ENCODE data around the gene FIBCD1.

The FIBCD1 gene

DNA sequence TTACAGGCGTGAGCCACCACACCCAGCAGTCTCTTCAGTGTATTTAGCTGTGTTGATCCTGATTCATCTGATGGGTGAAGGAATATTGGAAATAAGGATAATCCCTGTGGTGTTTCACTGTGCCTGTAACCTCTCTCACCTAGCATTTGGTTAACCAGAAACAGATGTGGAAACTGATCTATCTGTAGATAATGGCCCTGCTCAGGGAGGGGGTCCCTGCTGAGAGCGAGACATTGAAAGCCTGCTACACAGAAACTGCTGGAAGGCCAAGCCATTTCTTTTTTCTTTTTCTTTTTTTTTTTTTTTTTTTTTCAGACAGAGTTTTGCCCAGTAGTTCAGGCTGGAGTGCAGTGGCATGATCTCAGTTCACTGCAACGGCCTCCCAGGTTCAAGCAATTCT lies 70.8 kb downstream of the FIBCD1 start:
- in situ Hi-C loops (cut with MboI; ENCODE audit: low sequenced_read_pairs), result no loop called here

DNA sequence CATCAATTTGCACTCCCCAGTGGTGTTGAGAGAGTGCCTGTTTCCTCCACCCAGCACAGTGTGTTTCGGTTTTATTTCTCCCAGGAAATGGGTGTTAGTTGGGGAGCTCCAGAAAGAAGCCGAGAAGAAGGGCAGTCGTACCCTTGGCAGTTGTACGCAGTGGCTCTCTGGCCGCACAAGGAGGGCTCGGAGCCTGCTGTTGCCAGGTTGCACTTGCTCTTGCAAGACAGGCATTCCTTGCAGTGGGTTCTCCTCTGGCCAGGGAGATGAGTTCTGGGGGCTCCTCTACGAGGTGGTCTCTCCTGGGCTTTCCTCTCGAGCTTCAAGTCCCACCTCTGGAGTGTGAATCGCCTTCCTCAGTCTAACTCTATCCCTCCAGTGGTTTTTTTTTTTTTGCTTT lies 71.5 kb downstream of the FIBCD1 start:
- in situ Hi-C loops (cut with MboI; ENCODE audit: low sequenced_read_pairs), result no loop called here

DNA sequence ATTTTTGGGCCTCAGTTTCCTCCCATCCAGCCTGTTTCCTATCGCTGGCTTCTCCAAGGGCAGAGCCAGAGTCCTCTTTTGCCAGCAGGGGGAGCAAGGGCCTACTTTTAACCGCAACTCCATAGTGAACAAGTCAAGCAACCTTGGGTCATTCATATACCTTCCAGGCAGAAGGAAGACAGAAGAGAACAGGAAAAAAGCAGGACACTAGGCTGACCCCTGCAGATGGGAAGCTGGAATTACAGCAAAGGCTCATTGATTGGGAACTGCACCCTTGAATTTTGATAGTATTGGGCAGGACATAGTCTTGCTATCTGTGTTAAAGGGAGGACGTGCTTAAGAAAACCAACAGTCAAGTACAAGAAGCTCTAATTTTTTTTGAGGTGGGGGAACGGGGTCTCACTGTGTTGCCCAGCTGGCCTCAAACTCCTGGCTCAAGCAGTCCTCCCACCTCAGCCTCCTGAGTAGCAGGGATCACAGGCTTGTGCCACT lies 72.5 kb downstream of the FIBCD1 start:
- in situ Hi-C loops (cut with MboI; ENCODE audit: low sequenced_read_pairs), result no loop called here

DNA sequence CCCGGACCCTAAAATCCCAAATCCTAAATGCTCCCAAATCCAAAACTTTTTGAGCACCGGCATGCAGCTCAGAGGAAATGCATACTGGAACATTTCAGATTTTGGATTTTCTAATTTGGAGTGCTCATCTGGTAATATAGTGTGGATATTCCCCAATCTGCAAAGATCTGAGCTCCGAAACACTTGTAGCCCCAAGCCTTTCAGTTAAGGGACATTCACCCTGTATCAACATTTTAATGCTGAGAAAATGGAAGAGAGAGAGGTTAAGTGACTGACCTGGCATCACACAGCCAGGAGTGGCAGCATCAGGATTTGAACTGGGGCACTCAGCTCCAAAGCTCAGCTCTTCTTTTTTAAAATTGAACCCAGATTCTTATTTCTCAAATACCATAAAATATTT lies 73.1 kb downstream of the FIBCD1 start:
- in situ Hi-C loops (cut with MboI; ENCODE audit: low sequenced_read_pairs), result no loop called here

DNA sequence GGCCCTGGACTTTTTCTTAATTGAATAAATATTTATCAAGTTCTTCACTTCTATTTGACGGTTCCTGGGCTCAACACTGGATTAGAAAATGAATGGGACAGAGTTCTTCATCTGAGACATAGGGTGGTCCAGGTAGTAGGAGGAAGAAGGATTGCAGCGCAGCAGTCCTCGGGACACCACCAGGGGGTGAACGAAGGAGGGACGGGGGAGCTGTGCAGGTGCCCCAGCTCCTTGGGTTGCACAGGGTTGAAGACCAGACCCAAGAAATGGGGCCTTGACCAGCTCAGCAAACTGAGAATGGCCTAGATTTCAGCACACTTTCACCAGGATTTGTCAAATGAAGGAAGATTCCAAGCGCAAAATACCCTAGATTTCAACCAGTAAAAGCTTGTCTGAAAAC lies 74.5 kb downstream of the FIBCD1 start:
- in situ Hi-C loops (cut with MboI; ENCODE audit: low sequenced_read_pairs), result no loop called here

DNA sequence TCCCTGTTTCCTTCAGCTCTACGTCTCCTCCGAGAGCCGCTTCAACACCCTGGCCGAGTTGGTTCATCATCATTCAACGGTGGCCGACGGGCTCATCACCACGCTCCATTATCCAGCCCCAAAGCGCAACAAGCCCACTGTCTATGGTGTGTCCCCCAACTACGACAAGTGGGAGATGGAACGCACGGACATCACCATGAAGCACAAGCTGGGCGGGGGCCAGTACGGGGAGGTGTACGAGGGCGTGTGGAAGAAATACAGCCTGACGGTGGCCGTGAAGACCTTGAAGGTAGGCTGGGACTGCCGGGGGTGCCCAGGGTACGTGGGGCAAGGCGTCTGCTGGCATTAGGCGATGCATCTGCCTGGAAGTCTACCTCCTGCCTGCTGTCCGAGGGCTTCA lies 76.3 kb downstream of the FIBCD1 start:
- in situ Hi-C loops (cut with MboI; ENCODE audit: low sequenced_read_pairs), result no loop called here

DNA sequence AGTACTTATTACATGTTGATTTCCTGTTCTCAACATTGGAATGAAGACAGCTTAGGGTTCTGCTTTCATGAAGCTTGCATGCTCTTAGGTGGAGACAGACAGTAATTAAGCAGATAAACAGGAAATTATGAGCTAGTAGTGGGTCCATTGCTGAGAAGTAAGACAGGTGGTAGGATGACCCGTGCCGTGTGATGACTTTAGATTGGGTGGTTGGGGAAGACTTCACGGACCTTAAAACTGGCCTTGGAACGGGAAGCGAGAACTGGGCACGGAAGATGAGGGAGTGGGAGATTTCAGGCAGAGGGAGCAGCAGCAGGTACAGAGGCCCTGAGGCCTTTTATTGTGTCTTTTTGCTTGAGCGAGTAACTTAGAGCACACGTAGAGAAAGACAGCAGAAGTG lies 76.8 kb downstream of the FIBCD1 start:
- in situ Hi-C loops (cut with MboI; ENCODE audit: low sequenced_read_pairs), result no loop called here

DNA sequence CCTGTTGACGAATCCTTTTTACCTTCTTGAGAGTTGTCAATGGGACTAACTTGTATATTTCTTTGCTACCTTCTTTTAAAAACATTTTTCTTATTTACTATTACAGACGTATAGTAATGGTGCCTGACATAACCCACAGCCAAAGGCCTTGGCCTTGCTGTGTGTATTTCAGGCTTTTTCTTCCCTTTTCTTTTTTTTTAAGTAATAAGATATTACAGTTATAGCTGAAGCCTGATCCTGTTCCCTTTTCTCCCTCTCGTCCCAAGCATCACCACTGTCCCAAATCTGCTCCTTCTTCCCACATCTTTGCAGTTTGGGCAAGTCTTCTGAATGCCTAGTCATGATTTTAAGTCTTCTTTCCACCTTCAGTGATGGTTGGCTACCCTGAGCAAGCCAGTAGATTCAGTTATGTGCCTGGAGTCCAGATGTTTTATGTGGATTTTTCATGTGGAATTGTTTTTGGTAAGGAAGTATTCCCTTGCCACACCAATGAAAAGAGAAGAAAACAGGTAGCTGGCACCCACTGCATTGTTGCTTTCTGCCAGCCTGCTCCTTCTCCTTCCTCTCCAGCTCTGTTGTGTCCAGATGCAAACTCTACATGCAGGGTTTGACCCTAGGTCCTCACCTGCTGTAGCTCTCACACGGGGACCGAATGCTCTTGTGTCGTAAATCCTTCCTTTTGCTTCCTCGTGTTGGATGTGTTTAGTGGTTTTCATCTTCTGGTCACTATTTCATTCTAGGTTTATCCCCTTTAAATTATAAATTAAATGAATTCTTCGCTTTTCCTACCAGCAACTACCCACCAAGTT lies 77.5 kb downstream of the FIBCD1 start:
- in situ Hi-C loops (cut with MboI; ENCODE audit: low sequenced_read_pairs), result no loop called here

DNA sequence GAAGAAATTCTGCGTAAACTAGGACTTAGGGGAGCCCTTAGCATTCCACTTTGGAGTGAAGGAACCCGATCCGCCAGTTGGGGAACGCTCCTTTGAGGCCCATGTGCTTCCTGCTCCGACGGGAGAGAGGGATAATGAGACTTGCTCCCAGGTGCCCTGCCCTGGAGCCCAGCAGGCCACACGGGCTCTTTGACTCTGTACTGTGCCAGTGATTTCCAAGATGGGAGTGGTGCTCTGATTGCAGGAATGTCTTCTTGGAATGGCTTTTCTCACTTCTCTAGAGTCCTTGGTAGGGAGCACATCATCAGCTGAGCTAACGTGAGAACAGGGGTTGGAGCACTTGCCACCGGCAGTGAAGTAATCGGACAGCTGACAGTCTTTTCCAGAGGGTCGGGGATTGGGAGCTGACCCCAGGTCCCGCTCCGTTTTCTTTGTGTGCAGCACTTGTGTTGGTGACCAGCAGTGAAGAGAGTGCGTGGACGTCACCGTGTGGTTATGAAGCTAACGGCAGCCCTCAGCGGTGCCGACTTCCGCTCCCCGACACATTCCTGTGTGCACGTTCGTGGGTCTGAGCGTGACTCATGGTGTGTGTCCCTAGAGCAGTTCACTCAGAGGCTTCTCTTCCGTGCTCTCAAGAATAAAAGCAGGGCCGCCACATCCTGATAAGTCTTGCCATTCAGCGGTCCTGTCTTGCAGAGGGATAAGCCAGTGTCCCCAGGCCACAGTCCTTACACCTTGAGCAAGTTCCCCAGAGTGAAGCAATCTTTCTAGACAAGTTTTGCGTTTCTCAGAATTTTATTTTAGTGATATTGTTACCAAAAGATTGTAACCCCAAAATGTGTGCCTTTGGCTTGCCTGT lies 78.4 kb downstream of the FIBCD1 start:
- in situ Hi-C loops (cut with MboI; ENCODE audit: low sequenced_read_pairs), result no loop called here

DNA sequence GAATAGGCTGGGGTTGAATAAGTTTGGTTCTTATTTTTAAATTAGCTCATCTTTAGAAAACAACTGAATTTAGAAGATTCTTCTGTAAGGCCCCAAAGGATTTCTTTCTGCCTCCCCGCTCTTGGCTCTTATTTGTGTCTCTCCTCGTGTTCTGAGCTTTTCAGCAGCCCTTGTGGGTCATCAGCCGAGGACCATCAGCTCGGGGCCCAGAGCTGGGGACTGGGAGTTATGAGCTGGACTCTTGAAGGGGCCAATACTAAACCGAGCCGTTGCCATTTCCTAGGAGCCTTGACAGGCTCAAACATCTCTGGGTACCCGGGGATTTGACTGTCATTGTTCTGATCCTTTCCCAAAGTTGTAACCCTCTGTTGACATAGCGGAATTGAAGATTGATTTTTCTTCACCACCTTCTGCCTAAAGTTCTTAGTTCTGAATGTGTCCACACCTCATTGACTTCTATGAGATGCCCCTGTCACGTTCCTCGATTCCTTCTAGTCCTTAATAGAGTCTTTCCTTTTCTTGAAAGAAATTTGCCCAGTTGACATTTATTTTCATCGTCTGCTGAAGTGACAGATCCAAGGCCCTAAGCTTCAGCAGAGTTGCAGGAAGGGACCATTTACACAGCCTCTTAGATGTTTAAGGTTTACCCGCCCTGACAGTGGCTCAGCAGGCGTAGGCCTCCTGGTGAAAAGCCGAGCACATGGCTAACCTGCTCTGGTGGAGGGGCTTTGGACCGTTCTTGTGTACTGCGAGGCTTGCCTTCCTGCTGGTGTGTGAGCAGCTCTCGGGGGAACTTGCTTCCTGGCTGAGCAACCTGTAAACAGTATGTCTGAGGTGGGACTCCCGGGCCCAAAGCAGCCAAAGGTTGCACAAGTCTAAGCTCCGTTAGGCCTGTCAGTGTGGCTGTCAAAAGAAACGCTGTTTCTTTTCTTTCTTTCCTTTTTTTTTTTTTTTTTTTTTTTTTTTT lies 80.0 kb downstream of the FIBCD1 start:
- in situ Hi-C loops (cut with MboI; ENCODE audit: low sequenced_read_pairs), result no loop called here

DNA sequence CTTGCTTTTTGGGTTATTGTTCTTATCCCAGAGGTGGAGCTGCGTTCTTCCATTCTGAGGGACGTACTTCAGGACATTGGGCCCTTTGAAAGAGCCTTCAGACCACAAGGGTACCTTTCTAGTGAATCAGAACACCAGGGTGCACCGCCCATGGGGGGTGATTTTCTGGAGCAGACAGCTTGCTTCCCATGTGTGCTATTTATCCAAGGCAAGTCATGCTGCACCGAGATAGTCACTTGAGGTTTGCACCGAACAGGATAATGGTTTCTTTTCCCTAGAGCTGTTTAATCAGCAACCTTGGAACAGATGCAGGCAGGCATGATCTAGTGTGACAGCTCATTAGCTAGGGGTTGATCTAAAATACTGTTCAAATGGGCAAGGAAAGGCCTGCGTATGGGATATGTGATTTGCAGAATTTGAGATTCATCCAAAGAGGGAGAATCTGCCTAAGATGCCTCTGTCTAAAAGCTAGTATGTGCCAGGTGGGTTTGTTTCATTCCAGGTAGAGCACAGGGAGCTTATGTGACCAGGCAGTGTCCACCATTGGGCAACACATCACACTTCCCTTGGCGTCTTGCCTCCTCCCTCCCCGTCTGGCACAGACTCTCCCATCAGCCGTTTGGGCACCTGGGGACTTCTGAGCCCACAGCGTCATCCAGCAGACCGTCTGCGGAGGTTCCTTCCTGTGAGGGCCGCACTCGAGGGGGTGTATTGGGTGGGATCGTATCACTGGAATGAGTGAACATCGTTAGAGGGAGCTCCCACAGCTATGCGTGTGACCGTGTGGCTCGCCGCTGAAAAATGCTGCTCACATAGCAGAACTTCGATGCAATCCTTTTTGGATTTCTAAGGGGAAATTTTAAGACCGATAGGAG lies 80.9 kb downstream of the FIBCD1 start:
- in situ Hi-C loops (cut with MboI; ENCODE audit: low sequenced_read_pairs), result no loop called here

DNA sequence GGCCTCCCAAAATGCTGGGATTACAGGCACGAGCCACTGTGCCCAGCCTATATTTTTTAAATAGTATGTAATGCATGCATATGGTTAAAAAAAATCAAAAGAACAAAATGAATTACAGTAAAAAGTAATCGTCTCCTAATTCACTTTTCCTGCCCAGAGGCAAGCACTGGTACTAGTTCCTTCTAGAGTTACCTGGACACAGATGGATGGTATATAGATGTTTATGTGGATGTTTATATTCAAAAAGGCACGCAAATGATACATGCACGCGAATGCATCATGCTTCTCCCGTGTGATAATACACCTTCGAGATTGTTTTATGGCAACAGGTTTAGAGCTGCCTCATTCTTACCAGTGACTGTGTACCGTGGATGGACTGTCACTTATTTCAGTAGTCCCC lies 82.6 kb downstream of the FIBCD1 start:
- in situ Hi-C loops (cut with MboI; ENCODE audit: low sequenced_read_pairs), result no loop called here

DNA sequence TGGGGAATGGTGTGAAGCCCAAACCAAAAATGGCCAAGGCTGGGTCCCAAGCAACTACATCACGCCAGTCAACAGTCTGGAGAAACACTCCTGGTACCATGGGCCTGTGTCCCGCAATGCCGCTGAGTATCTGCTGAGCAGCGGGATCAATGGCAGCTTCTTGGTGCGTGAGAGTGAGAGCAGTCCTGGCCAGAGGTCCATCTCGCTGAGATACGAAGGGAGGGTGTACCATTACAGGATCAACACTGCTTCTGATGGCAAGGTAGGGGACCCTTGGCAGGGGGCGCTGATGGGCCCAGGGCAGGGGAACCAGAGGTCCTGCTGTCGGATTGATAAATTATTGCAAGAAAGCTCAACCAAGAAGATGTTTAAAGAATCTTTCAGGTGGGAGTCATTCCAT lies 84.2 kb downstream of the FIBCD1 start:
- in situ Hi-C loops (cut with MboI; ENCODE audit: low sequenced_read_pairs), result no loop called here

DNA sequence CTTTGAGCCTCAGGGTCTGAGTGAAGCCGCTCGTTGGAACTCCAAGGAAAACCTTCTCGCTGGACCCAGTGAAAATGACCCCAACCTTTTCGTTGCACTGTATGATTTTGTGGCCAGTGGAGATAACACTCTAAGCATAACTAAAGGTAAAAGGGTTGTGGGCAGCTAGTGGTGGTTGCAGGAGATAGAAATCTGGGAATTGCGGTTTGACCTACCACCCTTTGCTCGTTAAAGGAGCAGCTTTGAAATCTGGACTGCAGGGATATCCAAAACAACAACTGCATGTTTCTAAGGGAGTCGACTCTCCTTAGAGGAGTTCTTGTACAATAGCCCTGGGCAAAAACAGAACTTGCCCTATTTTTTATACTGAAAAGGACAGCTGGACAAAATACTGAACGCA lies 85.0 kb downstream of the FIBCD1 start:
- in situ Hi-C loops (cut with MboI; ENCODE audit: low sequenced_read_pairs), result no loop called here

DNA sequence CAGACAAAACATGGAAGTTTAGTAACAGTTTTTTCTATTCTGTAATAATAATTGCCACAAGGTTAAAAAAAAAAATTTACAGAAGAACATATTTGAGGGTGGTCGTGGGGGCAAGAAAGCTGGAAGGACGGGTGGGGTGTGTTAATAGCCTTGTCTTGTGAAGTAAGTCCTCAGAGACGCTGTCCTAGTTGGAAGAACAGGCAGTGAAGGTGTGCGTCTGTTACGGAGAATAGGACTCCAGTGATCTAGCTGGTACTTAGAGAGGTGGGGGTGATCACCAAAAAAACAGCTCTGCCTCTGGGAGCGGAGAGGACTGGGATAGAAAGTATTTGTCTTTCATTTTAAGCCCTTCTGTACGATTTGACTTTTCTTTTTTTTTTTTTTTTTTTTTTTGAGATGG lies 86.2 kb downstream of the FIBCD1 start:
- in situ Hi-C loops (cut with MboI; ENCODE audit: low sequenced_read_pairs), result no loop called here
